ENCODE data around the gene ATP12A. TPM values are rescaled to one million over a fixed set of nuclear protein-coding genes. Genes with fewer than 3 reads are reported as not detected.

The ATP12A gene
- total RNA-seq, 1 donor from 2014 or later, result not detected

GRCh38 chr13:24670174-24670573, 10.0 kb upstream of the ATP12A start:
- TF ChIP-seq CTCF (conservative IDR thresholded peaks at IDR 0.05; ENCODE audit: low read depth, low read length), result no peak
- H3K4me3 ChIP-seq (ENCODE audit: low read depth, low read length), result no peak overlapping the region
- DNase-seq (ENCODE audit: low read depth), result no peak

DNA sequence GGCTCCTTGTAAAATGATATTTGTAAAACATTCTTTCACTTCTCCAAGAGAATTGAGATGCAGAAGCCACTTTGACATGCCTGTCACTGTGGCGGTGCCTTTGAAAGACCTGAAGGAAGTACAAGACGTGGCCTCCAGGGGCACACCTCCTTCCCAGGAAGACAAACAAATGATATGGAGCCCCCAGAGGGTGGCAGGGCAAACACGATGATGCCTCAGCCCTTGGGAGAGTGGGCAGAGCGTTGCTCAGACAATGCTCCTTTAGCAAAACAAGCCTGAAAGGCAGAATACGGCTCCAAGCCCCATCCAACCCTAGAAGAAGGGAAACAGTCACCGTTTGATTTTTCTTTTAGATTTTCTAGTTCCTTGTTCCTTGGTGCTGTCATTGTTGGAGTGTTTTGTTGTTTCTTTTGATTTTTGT, 9.2 kb upstream of the ATP12A start:
- H3K4me3 ChIP-seq (ENCODE audit: low read depth, low read length), result no peak overlapping the region
- no peak for TF ChIP-seq CTCF (conservative IDR thresholded peaks at IDR 0.05; ENCODE audit: low read depth, low read length)
- no peak for DNase-seq (ENCODE audit: low read depth)

GRCh38 chr13:24671386-24672113, 8.7 kb upstream of the ATP12A start:
- peak; percentile 82 for TF ChIP-seq CTCF (conservative IDR thresholded peaks at IDR 0.05; ENCODE audit: low read depth, low read length)
- DNase-seq (ENCODE audit: low read depth), result peak; percentile 83
- H3K4me3 ChIP-seq (ENCODE audit: low read depth, low read length), result peak overlapping the region; percentile 12

DNA sequence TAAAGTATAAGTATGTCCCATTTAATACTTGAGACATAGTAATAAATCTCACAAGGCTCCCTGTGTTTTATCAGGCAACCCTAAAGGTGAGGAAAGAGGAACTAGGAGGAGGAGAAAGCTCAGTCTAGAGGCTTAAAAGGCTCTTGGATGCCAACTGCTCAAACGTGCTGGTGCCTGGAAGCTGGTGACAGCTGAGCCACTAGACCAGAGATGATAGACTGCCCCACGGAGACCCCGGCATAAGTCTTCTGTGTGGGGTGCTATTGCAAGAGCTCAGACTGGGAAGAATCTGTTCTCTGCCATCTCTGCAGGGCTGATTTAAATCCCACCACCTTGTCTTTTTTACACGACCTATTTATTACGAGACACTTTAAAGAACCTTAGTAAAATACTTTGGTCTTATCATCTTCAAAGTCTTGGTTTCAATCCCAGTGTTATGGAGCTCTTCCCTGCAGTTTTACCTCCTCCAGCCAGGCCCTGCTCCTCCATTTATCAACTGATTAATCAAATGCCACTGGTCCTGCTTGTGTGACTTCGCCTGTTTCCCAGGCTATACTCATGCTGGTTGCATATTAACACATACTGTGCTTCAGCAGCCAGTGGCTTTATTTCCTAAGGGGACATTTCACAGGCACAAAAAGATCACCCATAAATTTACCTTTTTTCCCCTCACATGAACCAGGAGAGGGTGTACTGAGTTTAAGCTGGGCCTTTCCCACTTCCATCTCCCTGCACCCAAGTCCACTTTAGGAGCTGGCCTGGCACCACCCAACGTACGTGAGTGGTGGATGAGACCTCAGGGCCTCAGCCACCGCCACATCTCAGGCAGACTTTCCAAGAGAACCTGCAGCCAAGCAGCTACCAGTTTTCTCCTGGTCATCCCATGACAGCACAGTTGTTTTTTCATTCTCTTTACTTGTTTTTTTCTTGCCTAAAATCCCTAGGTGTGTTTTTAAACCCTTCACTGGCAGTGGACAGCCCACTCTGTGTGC, 7.8 kb upstream of the ATP12A start:
- no peak for DNase-seq (ENCODE audit: low read depth)
- no peak overlapping the region for H3K4me3 ChIP-seq (ENCODE audit: low read depth, low read length)
- TF ChIP-seq CTCF (conservative IDR thresholded peaks at IDR 0.05; ENCODE audit: low read depth, low read length), result no peak

- DNase-seq (ENCODE audit: low read depth), result no peak
- no peak for TF ChIP-seq CTCF (conservative IDR thresholded peaks at IDR 0.05; ENCODE audit: low read depth, low read length)
- no peak overlapping the region for H3K4me3 ChIP-seq (ENCODE audit: low read depth, low read length)
Measured at GRCh38 chr13:24675806-24676570, 4.2 kb upstream of the ATP12A start.

DNA sequence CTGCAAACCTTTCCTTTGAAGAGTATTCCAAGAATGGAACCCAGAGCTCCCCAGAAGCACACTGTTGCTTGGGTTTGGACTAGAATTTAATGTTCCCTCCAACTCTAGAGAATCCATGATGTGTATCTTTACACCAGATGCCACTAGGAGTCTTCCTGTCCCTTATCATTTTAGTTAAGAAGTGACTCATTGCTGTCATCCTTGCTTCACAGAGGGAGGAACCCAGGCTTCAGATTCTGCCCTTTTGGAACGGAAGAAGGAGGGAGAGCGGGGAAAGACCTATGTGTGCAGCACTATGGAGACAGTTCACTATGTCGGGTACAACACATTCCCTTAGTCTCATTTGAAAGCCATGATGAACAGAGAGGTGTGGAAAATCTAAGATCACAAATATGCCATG, 2.1 kb upstream of the ATP12A start:
- no peak for DNase-seq (ENCODE audit: low read depth)
- no peak for TF ChIP-seq CTCF (conservative IDR thresholded peaks at IDR 0.05; ENCODE audit: low read depth, low read length)

More for the DNA sequence above, 2.1 kb upstream of the ATP12A start:
- H3K4me3 ChIP-seq (ENCODE audit: low read depth, low read length), result no peak overlapping the region

All from epithelial cell of proximal tubule (primary cell).